ENCODE results near the gene CREB3L2. TPM values are rescaled to one million over a fixed set of nuclear protein-coding genes. Genes with fewer than 3 reads are reported as not detected.

The CREB3L2 gene
- total RNA-seq, 1 experiment from 2014 or later = 60.6 TPM

- POLR2A ChIA-PET = no interaction called here
- Mint-ChIP-seq H3K4me3 (no peak overlapping the region), H3K27ac (peak overlapping the region; percentile 71)
These were observed 9.8 kb downstream of the CREB3L2 start for GRCh38 chr7:137992104-137992549.

DNA sequence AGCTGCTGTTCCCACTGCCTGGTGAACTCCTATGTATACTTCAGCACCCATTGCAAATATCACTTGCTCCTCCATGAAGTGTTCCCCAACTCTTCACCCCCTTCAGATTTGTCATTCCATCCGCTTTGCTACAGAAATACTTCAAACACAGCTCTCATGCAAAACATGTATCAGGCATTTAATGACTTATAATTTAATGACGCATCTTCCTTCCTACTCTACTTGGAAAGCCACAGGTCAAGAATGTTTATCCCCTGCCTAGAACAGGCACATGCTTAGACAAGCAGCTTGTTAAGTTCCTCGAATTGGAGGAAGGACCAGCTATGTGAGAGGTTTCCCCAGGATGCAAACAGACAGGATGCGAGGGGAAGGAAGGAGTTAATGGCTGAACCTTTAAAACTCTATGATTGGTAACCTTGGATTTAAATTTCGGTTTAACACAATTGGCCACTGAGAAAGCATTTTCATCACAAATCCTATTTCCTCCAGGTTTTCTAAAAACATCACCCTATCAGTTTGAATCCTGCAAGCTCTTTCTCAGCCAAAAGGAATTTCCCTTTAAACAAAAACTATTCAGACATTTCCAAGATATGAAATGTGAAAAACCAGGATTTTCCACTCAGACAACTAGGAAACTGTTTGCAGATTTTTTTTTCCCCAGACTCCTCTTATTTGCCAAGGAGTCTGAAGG, 11.5 kb downstream of the CREB3L2 start:
- Mint-ChIP-seq H3K9me3 (peaks cover 7% of the 10 kb centered on the region), H3K36me3 (peaks cover 7% of the 10 kb centered on the region), H3K4me1 (peaks cover 40% of the 10 kb centered on the region), H3K27ac (no peak overlapping the region), H3K4me3 (no peak overlapping the region), H3K27me3 (ENCODE audit: low read depth) (no peaks in the 10 kb centered on the region)
- ATAC-seq (0 out of 2 replicates have a peak, but pooled peaks have one; percentile 19), DNase-seq (ENCODE audit: low spot score) (no peak)
- POLR2A ChIA-PET = no interaction called here
- CTCF ChIA-PET = interaction anchor here (1.6 kb wide), 1 partner anchor 12 kb away, joined by 7 read pairs; the partner anchor contains the start of gene CREB3L2
- no peak for TF ChIP-seq IRF2 (CRISPR knock-in tag; IDR thresholded peaks at IDR 0.05; ENCODE audit: borderline replicate concordance, low read depth)
- TF ChIP-seq, protein P1, sequence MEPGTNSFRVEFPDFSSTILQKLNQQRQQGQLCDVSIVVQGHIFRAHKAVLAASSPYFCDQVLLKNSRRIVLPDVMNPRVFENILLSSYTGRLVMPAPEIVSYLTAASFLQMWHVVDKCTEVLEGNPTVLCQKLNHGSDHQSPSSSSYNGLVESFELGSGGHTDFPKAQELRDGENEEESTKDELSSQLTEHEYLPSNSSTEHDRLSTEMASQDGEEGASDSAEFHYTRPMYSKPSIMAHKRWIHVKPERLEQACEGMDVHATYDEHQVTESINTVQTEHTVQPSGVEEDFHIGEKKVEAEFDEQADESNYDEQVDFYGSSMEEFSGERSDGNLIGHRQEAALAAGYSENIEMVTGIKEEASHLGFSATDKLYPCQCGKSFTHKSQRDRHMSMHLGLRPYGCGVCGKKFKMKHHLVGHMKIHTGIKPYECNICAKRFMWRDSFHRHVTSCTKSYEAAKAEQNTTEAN (CRISPR knock-in tag; IDR thresholded peaks at IDR 0.05) = no peak
- no peak for TF ChIP-seq ZNF671 (CRISPR knock-in tag; IDR thresholded peaks at IDR 0.05)
- TF ChIP-seq MXD4 (CRISPR knock-in tag; IDR thresholded peaks at IDR 0.05; ENCODE audit: borderline replicate concordance) = no peak
- TF ChIP-seq ZNF232 (CRISPR knock-in tag; IDR thresholded peaks at IDR 0.05) = no peak
- TF ChIP-seq JAZF1 (CRISPR knock-in tag; IDR thresholded peaks at IDR 0.05) = no peak
- no peak for TF ChIP-seq TCF7 (CRISPR knock-in tag; IDR thresholded peaks at IDR 0.05; ENCODE audit: low read depth)
- TF ChIP-seq, protein P2, sequence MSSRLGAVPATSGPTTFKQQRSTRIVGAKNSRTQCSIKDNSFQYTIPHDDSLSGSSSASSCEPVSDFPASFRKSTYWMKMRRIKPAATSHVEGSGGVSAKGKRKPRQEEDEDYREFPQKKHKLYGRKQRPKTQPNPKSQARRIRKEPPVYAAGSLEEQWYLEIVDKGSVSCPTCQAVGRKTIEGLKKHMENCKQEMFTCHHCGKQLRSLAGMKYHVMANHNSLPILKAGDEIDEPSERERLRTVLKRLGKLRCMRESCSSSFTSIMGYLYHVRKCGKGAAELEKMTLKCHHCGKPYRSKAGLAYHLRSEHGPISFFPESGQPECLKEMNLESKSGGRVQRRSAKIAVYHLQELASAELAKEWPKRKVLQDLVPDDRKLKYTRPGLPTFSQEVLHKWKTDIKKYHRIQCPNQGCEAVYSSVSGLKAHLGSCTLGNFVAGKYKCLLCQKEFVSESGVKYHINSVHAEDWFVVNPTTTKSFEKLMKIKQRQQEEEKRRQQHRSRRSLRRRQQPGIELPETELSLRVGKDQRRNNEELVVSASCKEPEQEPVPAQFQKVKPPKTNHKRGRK (CRISPR knock-in tag; IDR thresholded peaks at IDR 0.05; ENCODE audit: borderline replicate concordance) = no peak
- TF ChIP-seq, protein P3, sequence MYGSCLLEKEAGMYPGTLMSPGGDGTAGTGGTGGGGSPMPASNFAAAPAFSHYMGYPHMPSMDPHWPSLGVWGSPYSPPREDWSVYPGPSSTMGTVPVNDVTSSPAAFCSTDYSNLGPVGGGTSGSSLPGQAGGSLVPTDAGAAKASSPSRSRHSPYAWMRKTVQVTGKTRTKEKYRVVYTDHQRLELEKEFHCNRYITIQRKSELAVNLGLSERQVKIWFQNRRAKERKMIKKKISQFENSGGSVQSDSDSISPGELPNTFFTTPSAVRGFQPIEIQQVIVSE (CRISPR knock-in tag; IDR thresholded peaks at IDR 0.05; ENCODE audit: borderline replicate concordance) = no peak

More at GRCh38 chr7:137992104-137992549, 9.8 kb downstream of the CREB3L2 start:
- H3K27me3 Mint-ChIP-seq (ENCODE audit: low read depth) = no peaks in the 10 kb centered on the region
- peaks cover 7% of the 10 kb centered on the region for H3K9me3 Mint-ChIP-seq
- peaks cover 34% of the 10 kb centered on the region for H3K4me1 Mint-ChIP-seq
- ATAC-seq (no peak), DNase-seq (ENCODE audit: low spot score) (no peak)
- peaks cover 21% of the 10 kb centered on the region for H3K36me3 Mint-ChIP-seq
- TF ChIP-seq ZNF396 (CRISPR knock-in tag; IDR thresholded peaks at IDR 0.05; ENCODE audit: borderline replicate concordance) (no peak), MLX (CRISPR knock-in tag; IDR thresholded peaks at IDR 0.05) (no peak), ZNF232 (CRISPR knock-in tag; IDR thresholded peaks at IDR 0.05) (no peak), ESRRA (CRISPR knock-in tag; IDR thresholded peaks at IDR 0.05; ENCODE audit: borderline replicate concordance) (no peak), TEAD1 (CRISPR knock-in tag; IDR thresholded peaks at IDR 0.05) (no peak), GABPB1 (CRISPR knock-in tag; IDR thresholded peaks at IDR 0.05) (no peak), AFF4 (CRISPR knock-in tag; IDR thresholded peaks at IDR 0.05; ENCODE audit: borderline replicate concordance) (no peak)
- CTCF ChIA-PET = interaction anchor here (1.1 to 1.2 kb wide), 2 partner anchors 11 to 366 kb away, joined by 3 to 5 read pairs; no protein-coding TSS in a partner anchor
